HepG2 (cell line): ENCODE measurements around the gene ZFHX3. TPM values are rescaled to one million over a fixed set of nuclear protein-coding genes. Genes with fewer than 3 reads are reported as not detected.

Source experiments
- AHR ChIP-seq: IDR thresholded peaks from 2 replicates; pipeline ENCODE4 v1.6.1; 2018; ENCODE audit warnings: missing genetic modification reagents, missing compliant biosample characterization
- BCL6 ChIP-seq: IDR thresholded peaks from 2 replicates; pipeline ENCODE4 v1.6.1; 2016; ENCODE audit warnings: missing genetic modification reagents, missing compliant biosample characterization
- CAMTA2 ChIP-seq: sonication (generic); formaldehyde crosslinking; IDR thresholded peaks from 2 replicates; pipeline ENCODE4 v1.4.0; 2020; ENCODE audit warnings: mild to moderate bottlenecking, missing genetic modification reagents, borderline replicate concordance
- ELF3 ChIP-seq: IDR thresholded peaks from 2 replicates; pipeline ENCODE4 v1.6.1; 2016; ENCODE audit warnings: missing genetic modification reagents, missing compliant biosample characterization
- FOXC1 ChIP-seq: sonication (generic); formaldehyde crosslinking; IDR thresholded peaks from 2 replicates; pipeline ENCODE4 v1.8.0; 2022; ENCODE audit warnings: mild to moderate bottlenecking, missing genetic modification reagents, borderline replicate concordance
- ISL2 ChIP-seq: sonication (generic); formaldehyde crosslinking; IDR thresholded peaks from 2 replicates; pipeline ENCODE4 v1.5.0; 2020; ENCODE audit warnings: missing genetic modification reagents
- MXD4 ChIP-seq: IDR thresholded peaks from 2 replicates; pipeline ENCODE4 v1.6.1; 2016; ENCODE audit warnings: mild to moderate bottlenecking, missing biosample characterization, missing genetic modification reagents
- SMC3 ChIP-seq: IDR thresholded peaks from 2 replicates; pipeline ENCODE4 v1.6.1; 2011; ENCODE audit warnings: low read length, improper control_type of control experiment
- STAG1 ChIP-seq: sonication (generic); formaldehyde crosslinking; IDR thresholded peaks from 2 replicates; pipeline ENCODE4 v1.4.0; 2020; ENCODE audit warnings: missing genetic modification reagents
- U2AF1 ChIP-seq: fragments of 200-400 bp; formaldehyde crosslinking; optimal IDR thresholded peaks from 2 replicates; pipeline ENCODE3; 2017; ENCODE audit warnings: mild to moderate bottlenecking, low read depth, low read length
- ZNF253 ChIP-seq: sonication (generic); formaldehyde crosslinking; IDR thresholded peaks from 2 replicates; pipeline ENCODE4 v1.8.0; 2022; ENCODE audit warnings: mild to moderate bottlenecking, missing genetic modification reagents, borderline replicate concordance
- ZNF331 ChIP-seq: sonication (generic); formaldehyde crosslinking; IDR thresholded peaks from 2 replicates; pipeline ENCODE4 v1.4.0; 2020; ENCODE audit warnings: missing genetic modification reagents
- ZNF615 ChIP-seq: sonication (generic); formaldehyde crosslinking; IDR thresholded peaks from 2 replicates; pipeline ENCODE4 v1.5.0; 2020; ENCODE audit warnings: mild to moderate bottlenecking, missing genetic modification reagents, borderline replicate concordance
- ZNF747 ChIP-seq: sonication (generic); formaldehyde crosslinking; IDR thresholded peaks from 2 replicates; pipeline ENCODE4 v1.8.1; 2023; ENCODE audit warnings: missing genetic modification reagents, mild to moderate bottlenecking, borderline replicate concordance
- polyA plus RNA-seq, 8 experiments: library from polyadenylated mRNA; depleted of rRNA in 3 of 8; stranded (reverse) in 7 of 8; unstranded in 1 of 8; fragments of >200 nt; fragmentation: Illumina TruSeq in 4 of 8; extraction: Trizol in 4 of 8; gene quantifications; 2 replicates each; pipeline versions ENCODE4 v1.2.1 to v1.2.3, GENCODE V29; 2011 to 2016; ENCODE audit warnings: low read depth in 4 of 8, missing spikeins in 1 of 8, mixed read lengths in 1 of 8; ENCODE audit not compliant: insufficient read depth in 1 of 8
- total RNA-seq, 5 experiments: library from RNA; depleted of rRNA; stranded (reverse); fragments of >200 nt; fragmentation: Illumina TruSeq; extraction: Trizol; gene quantifications; 2 replicates each; pipeline ENCODE4 v1.2.3, GENCODE V29; 2016; ENCODE audit warnings: low read depth in 1 of 5
- TF ChIP-seq, protein P1 (sequence below): sonication (generic); formaldehyde crosslinking; IDR thresholded peaks from 2 replicates; pipeline ENCODE4 v1.5.0; 2020; ENCODE audit warnings: mild to moderate bottlenecking, missing genetic modification reagents, moderate library complexity
- TF ChIP-seq, protein P2 (sequence below): sonication (generic); formaldehyde crosslinking; conservative IDR thresholded peaks from 2 replicates; pipeline ENCODE4 v1.4.0; 2020; ENCODE audit warnings: missing genetic modification reagents
- TF ChIP-seq, protein P3 (sequence below): sonication (generic); formaldehyde crosslinking; IDR thresholded peaks from 2 replicates; pipeline ENCODE4 v1.4.0; 2020; ENCODE audit warnings: missing genetic modification reagents
- TF ChIP-seq, protein P4 (sequence below): sonication (generic); formaldehyde crosslinking; IDR thresholded peaks from 2 replicates; pipeline ENCODE4 v1.4.0; 2020; ENCODE audit warnings: missing genetic modification reagents, borderline replicate concordance
- TF ChIP-seq, protein P5 (sequence below): sonication (generic); formaldehyde crosslinking; IDR thresholded peaks from 2 replicates; pipeline ENCODE4 v1.4.0; 2020; ENCODE audit warnings: missing genetic modification reagents

Gene ZFHX3
- total and polyA plus RNA-seq, 2 of the 13 experiments (the other 11 are each of a cell fraction or from before 2014, with no cell fraction given): 5.0 to 6.0 TPM

DNA sequence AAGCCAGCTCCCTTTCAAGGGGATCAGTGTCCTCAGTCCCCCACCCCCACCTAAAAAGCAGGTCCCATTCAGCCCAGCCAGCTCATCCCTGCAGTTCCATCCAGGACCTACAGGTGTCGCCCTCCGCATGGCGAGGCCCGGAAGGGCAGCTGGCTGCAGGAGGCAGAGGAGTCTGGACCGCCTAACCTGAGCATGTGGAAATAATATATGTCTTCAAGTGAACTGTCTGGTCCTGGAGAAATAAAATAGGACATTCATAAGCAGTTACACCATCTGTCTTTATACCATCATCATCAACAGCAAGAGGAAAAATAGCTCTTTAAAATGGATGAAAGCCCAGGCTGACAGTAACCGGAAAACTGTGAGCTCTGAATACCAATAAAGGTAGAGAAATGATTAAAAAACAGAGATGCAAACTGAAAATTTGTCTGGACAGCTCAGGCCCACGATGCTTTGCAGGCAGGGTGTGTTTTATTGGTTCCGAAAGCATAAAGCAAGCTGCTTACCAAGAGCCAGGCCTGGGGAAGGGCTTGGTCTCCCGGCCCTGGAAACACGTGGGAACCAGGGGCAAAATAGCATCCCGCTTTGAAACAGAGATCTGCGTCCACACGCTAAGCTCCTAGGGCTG, 215.2 kb downstream of the ZFHX3 start (continued):
- TF ChIP-seq ZNF747 (CRISPR knock-in tag) (no peak), SMC3 (peak; percentile 82), CAMTA2 (CRISPR knock-in tag) (no peak), U2AF1 (peak; percentile 65), BCL6 (peak; percentile 11; the same call in 1 of the 2 replicates), ELF3 (peak; percentile 46; the same call in 1 of the 2 replicates), ZNF331 (0 out of 2 replicates have a peak, but pooled peaks have one; percentile 56), ISL2 (CRISPR knock-in tag) (0 out of 2 replicates have a peak, but pooled peaks have one; percentile 36), STAG1 (CRISPR knock-in tag) (peak; percentile 97), ZNF615 (CRISPR knock-in tag) (no peak), FOXC1 (CRISPR knock-in tag) (peak; percentile 50; the same call in 1 of the 2 replicates), ZNF253 (CRISPR knock-in tag) (peak; percentile 40; the same call in 1 of the 2 replicates), AHR (peak; percentile 46; the same call in 1 of the 2 replicates), MXD4 (CRISPR knock-in tag) (0 out of 2 replicates have a peak, but pooled peaks have one; percentile 27)
- TF ChIP-seq, protein P1, sequence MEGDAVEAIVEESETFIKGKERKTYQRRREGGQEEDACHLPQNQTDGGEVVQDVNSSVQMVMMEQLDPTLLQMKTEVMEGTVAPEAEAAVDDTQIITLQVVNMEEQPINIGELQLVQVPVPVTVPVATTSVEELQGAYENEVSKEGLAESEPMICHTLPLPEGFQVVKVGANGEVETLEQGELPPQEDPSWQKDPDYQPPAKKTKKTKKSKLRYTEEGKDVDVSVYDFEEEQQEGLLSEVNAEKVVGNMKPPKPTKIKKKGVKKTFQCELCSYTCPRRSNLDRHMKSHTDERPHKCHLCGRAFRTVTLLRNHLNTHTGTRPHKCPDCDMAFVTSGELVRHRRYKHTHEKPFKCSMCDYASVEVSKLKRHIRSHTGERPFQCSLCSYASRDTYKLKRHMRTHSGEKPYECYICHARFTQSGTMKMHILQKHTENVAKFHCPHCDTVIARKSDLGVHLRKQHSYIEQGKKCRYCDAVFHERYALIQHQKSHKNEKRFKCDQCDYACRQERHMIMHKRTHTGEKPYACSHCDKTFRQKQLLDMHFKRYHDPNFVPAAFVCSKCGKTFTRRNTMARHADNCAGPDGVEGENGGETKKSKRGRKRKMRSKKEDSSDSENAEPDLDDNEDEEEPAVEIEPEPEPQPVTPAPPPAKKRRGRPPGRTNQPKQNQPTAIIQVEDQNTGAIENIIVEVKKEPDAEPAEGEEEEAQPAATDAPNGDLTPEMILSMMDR (CRISPR knock-in tag): peak; percentile 95
- TF ChIP-seq, protein P2, sequence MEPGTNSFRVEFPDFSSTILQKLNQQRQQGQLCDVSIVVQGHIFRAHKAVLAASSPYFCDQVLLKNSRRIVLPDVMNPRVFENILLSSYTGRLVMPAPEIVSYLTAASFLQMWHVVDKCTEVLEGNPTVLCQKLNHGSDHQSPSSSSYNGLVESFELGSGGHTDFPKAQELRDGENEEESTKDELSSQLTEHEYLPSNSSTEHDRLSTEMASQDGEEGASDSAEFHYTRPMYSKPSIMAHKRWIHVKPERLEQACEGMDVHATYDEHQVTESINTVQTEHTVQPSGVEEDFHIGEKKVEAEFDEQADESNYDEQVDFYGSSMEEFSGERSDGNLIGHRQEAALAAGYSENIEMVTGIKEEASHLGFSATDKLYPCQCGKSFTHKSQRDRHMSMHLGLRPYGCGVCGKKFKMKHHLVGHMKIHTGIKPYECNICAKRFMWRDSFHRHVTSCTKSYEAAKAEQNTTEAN (CRISPR knock-in tag): 0 out of 2 replicates have a peak, but pooled peaks have one; percentile 46
- TF ChIP-seq, protein P3, sequence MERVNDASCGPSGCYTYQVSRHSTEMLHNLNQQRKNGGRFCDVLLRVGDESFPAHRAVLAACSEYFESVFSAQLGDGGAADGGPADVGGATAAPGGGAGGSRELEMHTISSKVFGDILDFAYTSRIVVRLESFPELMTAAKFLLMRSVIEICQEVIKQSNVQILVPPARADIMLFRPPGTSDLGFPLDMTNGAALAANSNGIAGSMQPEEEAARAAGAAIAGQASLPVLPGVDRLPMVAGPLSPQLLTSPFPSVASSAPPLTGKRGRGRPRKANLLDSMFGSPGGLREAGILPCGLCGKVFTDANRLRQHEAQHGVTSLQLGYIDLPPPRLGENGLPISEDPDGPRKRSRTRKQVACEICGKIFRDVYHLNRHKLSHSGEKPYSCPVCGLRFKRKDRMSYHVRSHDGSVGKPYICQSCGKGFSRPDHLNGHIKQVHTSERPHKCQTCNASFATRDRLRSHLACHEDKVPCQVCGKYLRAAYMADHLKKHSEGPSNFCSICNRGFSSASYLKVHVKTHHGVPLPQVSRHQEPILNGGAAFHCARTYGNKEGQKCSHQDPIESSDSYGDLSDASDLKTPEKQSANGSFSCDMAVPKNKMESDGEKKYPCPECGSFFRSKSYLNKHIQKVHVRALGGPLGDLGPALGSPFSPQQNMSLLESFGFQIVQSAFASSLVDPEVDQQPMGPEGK (CRISPR knock-in tag): peak; percentile 73
- TF ChIP-seq, protein P4, sequence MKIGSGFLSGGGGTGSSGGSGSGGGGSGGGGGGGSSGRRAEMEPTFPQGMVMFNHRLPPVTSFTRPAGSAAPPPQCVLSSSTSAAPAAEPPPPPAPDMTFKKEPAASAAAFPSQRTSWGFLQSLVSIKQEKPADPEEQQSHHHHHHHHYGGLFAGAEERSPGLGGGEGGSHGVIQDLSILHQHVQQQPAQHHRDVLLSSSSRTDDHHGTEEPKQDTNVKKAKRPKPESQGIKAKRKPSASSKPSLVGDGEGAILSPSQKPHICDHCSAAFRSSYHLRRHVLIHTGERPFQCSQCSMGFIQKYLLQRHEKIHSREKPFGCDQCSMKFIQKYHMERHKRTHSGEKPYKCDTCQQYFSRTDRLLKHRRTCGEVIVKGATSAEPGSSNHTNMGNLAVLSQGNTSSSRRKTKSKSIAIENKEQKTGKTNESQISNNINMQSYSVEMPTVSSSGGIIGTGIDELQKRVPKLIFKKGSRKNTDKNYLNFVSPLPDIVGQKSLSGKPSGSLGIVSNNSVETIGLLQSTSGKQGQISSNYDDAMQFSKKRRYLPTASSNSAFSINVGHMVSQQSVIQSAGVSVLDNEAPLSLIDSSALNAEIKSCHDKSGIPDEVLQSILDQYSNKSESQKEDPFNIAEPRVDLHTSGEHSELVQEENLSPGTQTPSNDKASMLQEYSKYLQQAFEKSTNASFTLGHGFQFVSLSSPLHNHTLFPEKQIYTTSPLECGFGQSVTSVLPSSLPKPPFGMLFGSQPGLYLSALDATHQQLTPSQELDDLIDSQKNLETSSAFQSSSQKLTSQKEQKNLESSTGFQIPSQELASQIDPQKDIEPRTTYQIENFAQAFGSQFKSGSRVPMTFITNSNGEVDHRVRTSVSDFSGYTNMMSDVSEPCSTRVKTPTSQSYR (CRISPR knock-in tag): peak; percentile 74; the same call in 1 of the 2 replicates
- TF ChIP-seq, protein P5, sequence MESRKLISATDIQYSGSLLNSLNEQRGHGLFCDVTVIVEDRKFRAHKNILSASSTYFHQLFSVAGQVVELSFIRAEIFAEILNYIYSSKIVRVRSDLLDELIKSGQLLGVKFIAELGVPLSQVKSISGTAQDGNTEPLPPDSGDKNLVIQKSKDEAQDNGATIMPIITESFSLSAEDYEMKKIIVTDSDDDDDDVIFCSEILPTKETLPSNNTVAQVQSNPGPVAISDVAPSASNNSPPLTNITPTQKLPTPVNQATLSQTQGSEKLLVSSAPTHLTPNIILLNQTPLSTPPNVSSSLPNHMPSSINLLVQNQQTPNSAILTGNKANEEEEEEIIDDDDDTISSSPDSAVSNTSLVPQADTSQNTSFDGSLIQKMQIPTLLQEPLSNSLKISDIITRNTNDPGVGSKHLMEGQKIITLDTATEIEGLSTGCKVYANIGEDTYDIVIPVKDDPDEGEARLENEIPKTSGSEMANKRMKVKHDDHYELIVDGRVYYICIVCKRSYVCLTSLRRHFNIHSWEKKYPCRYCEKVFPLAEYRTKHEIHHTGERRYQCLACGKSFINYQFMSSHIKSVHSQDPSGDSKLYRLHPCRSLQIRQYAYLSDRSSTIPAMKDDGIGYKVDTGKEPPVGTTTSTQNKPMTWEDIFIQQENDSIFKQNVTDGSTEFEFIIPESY (CRISPR knock-in tag): peak; percentile 85
